ENCODE results near the gene TBPL1. TPM values are rescaled to one million over a fixed set of nuclear protein-coding genes. Genes with fewer than 3 reads are reported as not detected.

Gene TBPL1
- total and polyA plus RNA-seq, 10 of the 15 experiments (the other 5 are each of a cell fraction or from before 2014, with no cell fraction given) = 34.6 to 71.2 (median 43.0) TPM

GRCh38 chr6:134020071-134020470 lies 67.0 kb downstream of the TBPL1 start:
- H3K79me2 ChIP-seq (ENCODE audit: control insufficient read depth, insufficient read depth, low read length) = no peaks in the 10 kb centered on the region
- RAD21 ChIA-PET (ENCODE audit: unreplicated experiment) = no interaction called here
- intact Hi-C loops (cut with micrococcal nuclease; ENCODE audit: unreplicated experiment) = no loop called here

GRCh38 chr6:134020543-134020942 lies 67.5 kb downstream of the TBPL1 start:
- Histone ChIP-seq H3K4me3 (no peak overlapping the region), H3K4me1 (ENCODE audit: control insufficient read depth, insufficient read depth, low read length) (no peaks in the 10 kb centered on the region), H3K9ac (ENCODE audit: control insufficient read depth, insufficient read depth, low read length) (no peak overlapping the region), H3K36me3 (ENCODE audit: control insufficient read depth in 2 of 2, insufficient read depth in 2 of 2, low read length in 1 of 2) (no peaks in the 10 kb centered on the region), H3K27ac (ENCODE audit: control insufficient read depth, insufficient read depth) (no peak overlapping the region), H3K9me3 (replicated peaks; ENCODE audit: control insufficient read depth, insufficient read depth, low read length) (no peaks in the 10 kb centered on the region), H3K4me2 (ENCODE audit: control insufficient read depth, insufficient read depth) (no peak overlapping the region), H3K27me3 (replicated peaks in 1 of 2; ENCODE audit: control insufficient read depth in 2 of 2, insufficient read depth in 2 of 2, low read length in 1 of 2) (peaks cover 0 to 3% of the 10 kb centered on the region in 2 experiments; a peak in 1 of 4 replicates), H3K79me2 (ENCODE audit: control insufficient read depth, insufficient read depth, low read length) (no peaks in the 10 kb centered on the region), H4K20me1 (ENCODE audit: control insufficient read depth, insufficient read depth) (no peaks in the 10 kb centered on the region), H2AFZ (ENCODE audit: control insufficient read depth, low read depth, low read length) (no peak overlapping the region)
- WGBS (ENCODE audit: insufficient coverage, insufficient replicate concordance, low lambda C conversion rate, missing lambda C conversion rate) = 10% methylated on average over 4 of the region's 4 CpGs
- no peak for DNase-seq (ENCODE audit: low read depth, low spot score)
- ATAC-seq = no peak
- in situ Hi-C loops (cut with MboI) (no loop called here), intact Hi-C loops (cut with micrococcal nuclease; ENCODE audit: unreplicated experiment) (no loop called here)
- no peak for FAIRE-seq
- POLR2A ChIA-PET = no interaction called here
- no TSS peak for BruUV-seq (replicated peaks)
- SMC1A ChIA-PET (ENCODE audit: uncharacterized antibody, unreplicated experiment) = no interaction called here
- RAD21 ChIA-PET (ENCODE audit: unreplicated experiment) = no interaction called here
- CTCF ChIA-PET = no interaction called here
- no peak for TF ChIP-seq KDM1A (IDR thresholded peaks at IDR 0.05; ENCODE audit: borderline replicate concordance)
- no peak for TF ChIP-seq NKRF (conservative IDR thresholded peaks at IDR 0.05)
- no peak for TF ChIP-seq ZNF274 (IDR thresholded peaks at IDR 0.05; ENCODE audit: insufficient read depth, insufficient read length)
- TF ChIP-seq USF2 (IDR thresholded peaks at IDR 0.05; ENCODE audit: borderline replicate concordance, low read depth, low read length) = no peak
- TF ChIP-seq ATF7 (IDR thresholded peaks at IDR 0.05; ENCODE audit: low read depth) = no peak
- no peak for TF ChIP-seq RBBP5 (conservative IDR thresholded peaks at IDR 0.05)
- no peak for TF ChIP-seq STAT1 (conservative IDR thresholded peaks at IDR 0.05)
- TF ChIP-seq CTCF (IDR thresholded peaks at IDR 0.05 in 2 of 3, conservative IDR thresholded peaks at IDR 0.05 in 1 of 3; ENCODE audit: control insufficient read depth in 2 of 3, extremely low read depth in 1 of 3, insufficient read depth in 1 of 3, low read depth in 3 of 3, low read length in 3 of 3) = no peak
- no peak for TF ChIP-seq HDGF (IDR thresholded peaks at IDR 0.05)
- no peak for TF ChIP-seq MYC (IDR thresholded peaks at IDR 0.05; ENCODE audit: insufficient read depth, insufficient read length, insufficient replicate concordance, low read length, severe bottlenecking)
- TF ChIP-seq NRF1 (conservative IDR thresholded peaks at IDR 0.05; ENCODE audit: low read depth, low read length) = no peak
- no peak for TF ChIP-seq NBN (IDR thresholded peaks at IDR 0.05)
- TF ChIP-seq YBX1 (IDR thresholded peaks at IDR 0.05) = no peak
- TF ChIP-seq MTA3 (IDR thresholded peaks at IDR 0.05; ENCODE audit: borderline replicate concordance, low read length) = no peak

More at GRCh38 chr6:134020071-134020470, 67.0 kb downstream of the TBPL1 start:
- POLR2A ChIA-PET = no interaction called here
- no peaks in the 10 kb centered on the region for H3K36me3 ChIP-seq (ENCODE audit: control insufficient read depth in 2 of 2, insufficient read depth in 2 of 2, low read length in 1 of 2)
- no peaks in the 10 kb centered on the region for H4K20me1 ChIP-seq (ENCODE audit: control insufficient read depth, insufficient read depth)
- no peak overlapping the region for H3K4me3 ChIP-seq
- no peaks in the 10 kb centered on the region for H3K9me3 ChIP-seq (replicated peaks; ENCODE audit: control insufficient read depth, insufficient read depth, low read length)
- no peak overlapping the region for H2AFZ ChIP-seq (ENCODE audit: control insufficient read depth, low read depth, low read length)
- no peak for ATAC-seq
- no peak for TF ChIP-seq FOXM1 (IDR thresholded peaks at IDR 0.05; ENCODE audit: low read depth, low read length)
- peaks cover 0 to 3% of the 10 kb centered on the region in 2 experiments; a peak in 1 of 4 replicates for H3K27me3 ChIP-seq (replicated peaks in 1 of 2; ENCODE audit: control insufficient read depth in 2 of 2, insufficient read depth in 2 of 2, low read length in 1 of 2)
- 80% methylated on average over 1 of the region's 1 CpG for WGBS (ENCODE audit: insufficient coverage, insufficient replicate concordance, low lambda C conversion rate, missing lambda C conversion rate)
- in situ Hi-C loops (cut with MboI) = no loop called here
- no peak for FAIRE-seq
- BruUV-seq (replicated peaks) = no TSS peak
- H3K4me2 ChIP-seq (ENCODE audit: control insufficient read depth, insufficient read depth) = no peak overlapping the region
- no peak overlapping the region for H3K9ac ChIP-seq (ENCODE audit: control insufficient read depth, insufficient read depth, low read length)
- SMC1A ChIA-PET (ENCODE audit: uncharacterized antibody, unreplicated experiment) = no interaction called here
- no peak for DNase-seq (ENCODE audit: low read depth, low spot score)
- H3K27ac ChIP-seq (ENCODE audit: control insufficient read depth, insufficient read depth) = no peak overlapping the region
- CTCF ChIA-PET = no interaction called here
- H3K4me1 ChIP-seq (ENCODE audit: control insufficient read depth, insufficient read depth, low read length) = no peaks in the 10 kb centered on the region
